HG02588 (cell line): ENCODE results near the gene PPP1R12B.
"Not testable (repeated sequence)": the region's sequence is repeated elsewhere in the genome, so short reads cannot be mapped to it uniquely, and the experiment has no call there.

Source experiments
- ATAC-seq: cut with Tn5 transposase; IDR thresholded peaks from one replicate; pipeline ENCODE4 v1.9.1; 2021; ENCODE audit warnings: mild to moderate bottlenecking, moderate library complexity; ENCODE audit not compliant: unreplicated experiment

PPP1R12B gene

DNA sequence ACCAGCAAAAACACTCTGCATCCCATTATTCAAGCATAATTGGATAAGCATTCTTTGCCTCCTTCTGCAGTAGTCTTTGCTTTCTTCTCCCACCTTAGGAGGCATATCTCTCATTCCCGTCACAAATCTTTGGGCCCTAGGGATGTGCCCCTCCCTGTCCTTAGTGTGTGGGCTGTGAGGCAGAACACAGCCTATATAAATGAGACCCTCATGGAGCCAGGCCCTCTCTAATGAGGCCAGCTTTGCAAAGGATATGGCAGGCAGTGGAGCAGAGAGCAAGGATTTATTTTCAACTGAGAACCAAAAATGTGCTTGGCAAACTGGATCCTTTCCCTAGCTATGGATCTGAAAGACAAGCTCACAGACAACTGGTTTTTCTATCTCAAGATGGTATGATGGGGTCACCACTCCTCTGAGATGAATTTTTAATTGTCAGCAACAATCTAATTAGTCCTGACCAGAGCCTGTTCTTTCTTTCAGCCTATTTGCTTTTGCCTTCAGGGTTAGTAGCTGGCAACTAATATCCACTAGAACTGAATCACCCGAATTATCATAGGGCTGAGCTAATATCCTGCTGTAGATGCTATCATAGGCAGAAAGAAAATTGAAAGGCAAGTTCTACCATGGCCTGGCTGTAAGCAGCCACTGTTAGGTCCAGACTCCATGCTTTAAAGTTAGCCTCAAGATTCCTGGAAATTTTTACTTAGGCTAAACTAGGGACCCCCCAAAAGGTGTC lies 227.6 kb downstream of the PPP1R12B start:
- ATAC-seq: no peak

DNA sequence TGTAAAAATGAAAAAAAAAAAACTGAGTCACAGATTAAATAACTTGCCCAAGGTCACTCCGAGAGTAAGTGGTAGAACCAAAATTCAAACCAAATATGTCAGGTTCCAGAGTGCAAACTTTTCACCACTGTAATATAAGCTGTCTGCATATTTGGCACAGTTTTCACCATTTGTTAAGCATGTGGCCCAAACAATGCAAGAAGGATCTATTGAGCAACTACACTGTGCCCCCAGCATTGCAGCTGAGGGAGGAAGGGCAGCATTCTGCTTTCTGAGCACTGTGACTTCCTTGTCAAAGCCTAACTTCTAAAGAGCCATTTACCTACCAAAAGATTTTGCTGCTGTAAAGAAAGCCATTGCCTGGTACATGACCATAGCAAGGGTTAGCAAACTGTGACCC lies 228.3 kb downstream of the PPP1R12B start:
- ATAC-seq: no peak

- no peak for ATAC-seq
These were observed 228.9 kb downstream of the PPP1R12B start for GRCh38 chr1:202577381-202577780.

- no peak for ATAC-seq
These were observed 229.6 kb downstream of the PPP1R12B start for GRCh38 chr1:202578001-202578504.

- no peak for ATAC-seq
These were observed 230.1 kb downstream of the PPP1R12B start for GRCh38 chr1:202578565-202578964.

DNA sequence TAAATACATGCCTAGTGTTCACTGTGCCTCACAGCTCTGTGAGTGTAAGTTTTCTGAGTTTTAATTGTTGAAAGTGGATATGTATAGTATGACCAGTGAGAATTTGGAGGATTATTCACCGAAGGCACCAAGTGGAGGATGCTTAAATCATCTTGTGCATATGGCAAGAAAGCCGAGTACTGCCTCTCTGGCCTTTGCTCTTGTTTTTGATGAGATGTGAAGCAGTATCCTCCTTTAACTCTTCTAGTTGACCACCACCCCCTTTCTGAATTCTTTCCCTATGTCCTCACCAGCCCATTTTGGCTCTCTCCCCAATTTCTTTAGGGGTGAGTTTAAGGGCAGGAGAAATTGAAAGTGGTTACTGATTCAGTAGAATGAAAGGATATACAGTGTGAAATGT lies 231.3 kb downstream of the PPP1R12B start:
- no peak for ATAC-seq

DNA sequence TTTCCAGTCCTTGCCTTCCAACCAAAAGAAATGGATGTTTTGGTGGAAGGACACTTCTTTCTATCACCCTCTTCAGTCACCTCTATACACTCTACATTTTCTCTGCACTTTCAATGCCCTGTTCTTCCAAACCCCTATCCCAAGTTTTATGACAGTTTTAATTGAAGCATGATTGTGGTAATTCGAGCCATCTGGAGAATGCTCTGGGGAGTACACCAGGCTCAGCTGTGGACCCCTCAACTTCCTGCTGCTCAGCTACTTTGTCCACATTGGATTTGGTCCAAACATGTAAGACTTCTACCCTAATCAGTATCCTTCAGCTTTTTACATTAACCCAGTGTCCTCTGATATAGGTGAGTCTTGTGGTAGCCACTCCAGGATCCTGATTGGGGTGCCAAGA lies 232.1 kb downstream of the PPP1R12B start:
- no peak for ATAC-seq

- ATAC-seq: not testable (repeated sequence)
These were observed 233.9 kb downstream of the PPP1R12B start for GRCh38 chr1:202582350-202582749.

DNA sequence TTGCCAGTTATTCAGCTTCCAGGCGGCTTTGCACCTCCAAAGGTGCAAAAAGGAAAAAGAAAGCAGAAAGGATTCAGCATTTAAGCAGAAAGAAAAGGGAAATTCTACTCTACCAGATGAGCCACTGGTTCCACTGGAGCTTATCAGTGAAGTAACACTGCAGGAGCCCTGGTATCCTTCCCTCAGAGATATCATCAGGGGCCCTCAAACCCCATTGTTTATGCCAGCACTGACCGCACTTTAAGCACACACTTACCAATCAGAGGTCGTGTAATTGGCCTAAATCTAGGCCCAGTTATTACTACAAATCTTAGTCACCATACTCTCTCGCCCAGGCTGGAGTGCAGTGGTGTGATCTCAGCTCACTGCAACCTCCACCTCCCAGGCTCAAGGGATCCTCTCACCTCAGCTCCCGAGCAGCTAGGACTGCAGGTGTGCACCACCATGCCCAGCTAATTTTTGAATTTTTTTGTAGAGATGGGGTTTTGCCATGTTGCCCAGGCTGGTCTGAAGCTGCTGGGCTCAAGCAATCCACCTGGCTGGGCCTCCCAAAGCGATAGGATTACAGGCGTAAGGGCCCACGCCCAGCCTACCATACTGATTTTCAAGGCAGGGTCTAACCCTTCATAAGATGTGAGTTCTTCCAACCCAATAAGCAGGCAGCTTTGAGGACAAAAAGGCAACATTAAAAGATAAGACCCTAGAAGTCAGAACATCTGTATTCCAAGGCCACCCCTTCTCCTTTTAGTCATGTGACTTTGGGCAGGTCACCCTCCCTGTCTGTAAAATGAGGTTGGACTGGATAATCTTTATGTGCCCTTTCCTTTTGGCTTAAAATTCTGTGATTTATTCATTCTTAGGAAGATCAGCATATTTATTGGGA lies 236.4 kb downstream of the PPP1R12B start:
- ATAC-seq: no peak

GRCh38 chr1:202585590-202585933 lies 237.1 kb downstream of the PPP1R12B start:
- no peak for ATAC-seq

GRCh38 chr1:202586018-202586821 lies 237.7 kb downstream of the PPP1R12B start:
- no peak for ATAC-seq

DNA sequence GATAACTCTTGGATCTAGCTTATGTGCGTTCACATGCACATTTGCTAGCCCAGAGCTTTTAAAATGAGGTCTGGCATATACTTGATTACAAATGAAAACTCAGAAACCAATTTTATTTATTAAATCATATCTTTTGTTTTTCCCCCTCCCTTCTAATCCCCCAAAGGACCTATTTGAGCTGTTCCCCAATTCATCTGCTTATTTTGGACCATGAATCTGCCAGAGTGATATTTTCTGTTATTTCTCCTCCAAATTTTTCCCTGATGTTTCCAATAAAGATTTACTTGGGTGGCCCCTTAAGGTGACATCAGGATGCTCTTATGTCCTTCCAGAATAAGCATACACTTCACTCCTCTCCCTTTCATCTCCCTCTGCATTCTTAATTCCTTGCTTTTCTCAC lies 238.4 kb downstream of the PPP1R12B start:
- no peak for ATAC-seq

DNA sequence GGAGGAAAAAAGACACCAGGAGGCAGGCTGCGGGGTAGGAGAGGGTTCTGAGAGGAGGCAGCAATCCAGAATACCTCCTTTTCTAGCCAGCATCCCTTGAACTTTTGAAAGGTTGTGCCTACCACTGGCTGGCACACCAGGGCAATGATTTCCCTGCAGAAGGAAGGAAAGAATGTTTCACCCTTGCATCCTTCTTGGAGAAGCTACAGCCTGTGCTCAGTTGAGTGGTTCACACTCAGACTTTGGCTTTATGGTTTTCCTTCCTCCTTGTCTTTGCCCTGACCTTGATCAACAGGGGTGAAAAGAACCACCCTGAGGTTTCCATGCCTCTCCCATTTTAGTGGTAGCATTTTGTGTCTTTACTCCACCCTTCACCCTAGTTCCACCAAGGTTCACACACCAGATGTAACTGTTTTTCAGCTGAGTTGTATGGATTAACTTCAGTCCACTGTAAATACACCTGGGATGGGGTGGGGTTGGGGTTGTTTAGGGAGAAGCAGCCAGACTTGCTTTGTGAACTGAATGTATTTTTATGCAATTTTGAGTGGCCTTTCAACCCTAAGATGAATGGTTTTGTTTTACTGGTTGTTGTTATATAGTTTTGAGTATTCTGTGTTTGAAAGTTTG lies 239.5 kb downstream of the PPP1R12B start:
- ATAC-seq: no peak

DNA sequence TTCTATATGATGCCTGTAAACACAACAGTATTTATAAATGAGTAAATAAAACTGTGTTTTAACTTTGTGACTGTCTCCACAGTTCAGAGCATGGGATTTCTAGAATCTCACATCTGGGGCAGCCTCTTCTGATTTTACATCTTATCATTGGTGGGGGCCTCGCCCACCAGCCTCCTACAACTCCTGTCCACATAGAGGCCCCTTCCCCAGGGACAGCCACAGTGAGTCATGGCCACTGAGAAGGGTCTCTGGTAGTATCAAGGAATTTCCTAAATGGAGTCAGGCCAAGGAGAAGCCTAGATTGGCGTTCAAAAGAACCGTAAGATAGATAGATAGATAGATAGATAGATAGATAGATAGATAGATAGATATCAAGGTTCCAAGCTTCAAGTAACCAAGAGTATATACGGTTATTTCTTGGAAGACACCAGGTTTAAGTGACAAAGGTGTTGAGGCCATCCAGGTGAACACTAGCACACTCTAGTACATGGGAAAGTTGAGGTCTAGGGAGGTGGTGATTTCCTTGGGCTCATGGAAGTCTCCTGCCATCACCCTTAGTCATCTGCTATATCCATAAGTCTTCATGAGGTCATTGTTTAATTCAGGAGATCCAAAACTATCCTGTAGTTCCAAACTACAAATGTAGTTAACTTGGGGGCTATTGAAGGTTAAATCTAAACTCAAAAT lies 240.1 kb downstream of the PPP1R12B start:
- no peak for ATAC-seq

DNA sequence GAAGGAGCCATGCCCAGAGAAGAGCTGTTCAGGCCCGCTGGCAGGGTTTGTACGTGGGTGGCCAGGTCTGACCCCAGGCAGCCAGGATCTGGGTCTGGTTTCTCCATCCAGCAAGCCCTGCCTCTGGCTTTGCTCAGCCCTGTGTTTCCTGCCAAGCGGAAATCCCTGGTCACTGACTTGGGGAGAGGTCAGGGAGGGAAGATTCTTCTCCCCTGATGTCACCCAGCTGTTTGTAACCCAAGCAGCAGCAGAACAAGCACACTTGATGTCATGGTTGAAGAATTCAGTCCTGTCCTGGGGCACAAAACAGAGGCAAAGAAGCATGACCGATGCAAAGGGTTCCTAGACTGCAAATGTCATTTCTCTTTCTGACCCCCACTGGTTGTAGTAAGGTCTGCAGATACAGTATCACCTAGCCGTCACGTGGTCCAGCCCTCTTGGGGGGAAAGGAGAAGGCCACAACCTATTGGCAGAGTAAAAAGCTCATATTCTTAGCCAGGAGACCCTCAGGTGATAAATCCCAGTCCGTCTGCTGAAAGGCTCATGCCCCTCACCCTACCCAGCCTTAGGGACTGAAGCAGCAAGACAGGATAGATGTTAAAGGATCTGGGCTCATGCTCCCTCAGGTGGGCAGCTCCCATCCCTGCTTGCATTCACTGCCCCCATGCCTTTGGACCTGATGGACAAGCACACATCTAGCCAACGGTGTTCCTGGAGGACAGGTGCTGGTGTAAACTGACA lies 240.9 kb downstream of the PPP1R12B start:
- ATAC-seq: no peak

- no peak for ATAC-seq
These were observed 241.6 kb downstream of the PPP1R12B start for GRCh38 chr1:202590126-202590525.

DNA sequence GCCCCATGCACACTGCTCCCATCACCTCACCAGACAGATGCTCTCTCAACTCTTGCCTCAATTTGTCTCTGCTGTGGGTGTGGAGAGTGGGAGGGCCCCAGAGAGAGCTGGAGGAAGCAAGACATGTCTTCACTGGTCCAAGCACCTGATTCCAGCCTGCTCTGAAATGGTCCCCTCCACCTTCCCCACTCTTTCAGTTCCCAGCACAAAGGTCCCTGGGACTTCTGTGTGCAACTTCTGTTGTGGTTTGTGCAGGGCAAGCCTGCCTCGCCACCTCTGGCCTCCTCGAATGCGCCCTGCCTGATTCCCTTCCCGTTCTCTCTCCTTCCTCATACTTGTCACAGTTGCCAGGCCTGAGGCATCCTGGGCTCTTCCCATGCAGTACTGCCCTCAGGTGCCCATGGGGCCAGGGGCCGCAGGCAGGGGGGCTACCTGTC lies 242.5 kb downstream of the PPP1R12B start:
- ATAC-seq: no peak

DNA sequence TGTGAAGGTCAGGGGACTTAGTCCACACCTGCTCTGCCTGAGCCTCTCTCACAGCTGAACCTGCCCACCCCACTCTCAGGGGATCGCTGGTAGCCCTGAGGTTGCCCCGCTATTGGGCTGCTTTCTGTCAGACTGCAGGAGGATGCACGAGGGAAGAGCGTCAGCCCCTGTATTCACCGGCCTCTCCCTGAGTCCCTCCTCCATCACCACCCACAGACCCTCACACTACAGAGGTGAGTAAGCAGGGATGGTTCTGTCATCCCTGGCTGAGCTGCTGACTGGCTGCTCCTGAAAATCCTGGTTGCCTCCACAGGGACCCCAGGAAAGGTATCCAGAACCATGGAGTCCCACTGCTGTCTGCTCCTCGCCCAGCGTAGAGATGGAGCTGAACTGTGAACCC lies 243.0 kb downstream of the PPP1R12B start:
- ATAC-seq: no peak

- ATAC-seq: no peak
These were observed 243.6 kb downstream of the PPP1R12B start for GRCh38 chr1:202592146-202592545.
